Left renal pelvis (tissue), 4 donors: Measurements from ENCODE around the gene NALCN. TPM values are rescaled to one million over a fixed set of nuclear protein-coding genes. Genes with fewer than 3 reads are reported as not detected.

Source experiments
- DNase-seq, 4 donors: peaks; one replicate each; pipeline ENCODE4 v3.0.0-alpha.2; 2013; ENCODE audit warnings: low read depth in 4 of 4, low spot score in 3 of 4
- polyA plus RNA-seq, 4 donors: library from polyadenylated mRNA; unstranded; fragments of 120-200 nt; gene quantifications; one replicate each; pipeline ENCODE4 v1.2.1, GENCODE V29; 2013; ENCODE audit not compliant: insufficient read length in 4 of 4

The NALCN gene
- polyA plus RNA-seq, 4 donors: 1.2 to 2.2 (median 1.5) TPM

- DNase-seq: no peak
Measured at GRCh38 chr13:101053301-101054093, 362.8 kb downstream of the NALCN start.

DNA sequence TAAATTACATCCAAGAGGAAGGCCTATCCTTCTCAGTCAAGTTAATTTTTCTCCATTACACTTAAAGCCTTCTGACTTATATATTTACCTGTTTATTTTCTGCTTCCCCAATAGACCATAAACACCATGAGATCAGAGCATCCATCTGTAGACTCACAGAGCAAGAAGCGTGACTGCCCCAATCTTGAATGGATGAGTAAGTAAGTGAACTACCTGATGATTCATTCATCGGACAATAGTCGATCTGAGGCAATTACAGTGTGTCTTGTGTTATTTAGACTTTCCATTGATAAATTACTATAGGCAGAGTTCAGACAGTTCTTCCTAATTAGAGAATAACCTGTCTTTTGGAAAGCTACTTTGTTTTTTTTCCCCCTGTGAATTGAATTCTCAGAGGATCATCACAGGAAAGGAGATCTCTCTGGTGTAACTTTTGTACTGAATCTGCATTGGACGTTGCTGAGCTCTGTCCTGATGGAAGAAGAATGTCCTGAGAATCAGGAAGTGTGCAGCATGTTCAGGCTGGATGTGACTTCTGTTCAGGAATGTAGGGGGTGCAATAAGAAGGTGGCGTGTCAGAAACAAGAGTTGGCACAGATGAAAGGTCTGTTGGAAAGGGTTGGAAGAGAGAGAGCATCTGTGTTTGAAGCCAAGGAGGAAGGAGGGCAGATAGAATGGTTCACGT is 367.0 kb downstream of the NALCN start:
- DNase-seq: no peak

GRCh38 chr13:101036546-101036945 is 379.8 kb downstream of the NALCN start:
- DNase-seq: no peak

DNA sequence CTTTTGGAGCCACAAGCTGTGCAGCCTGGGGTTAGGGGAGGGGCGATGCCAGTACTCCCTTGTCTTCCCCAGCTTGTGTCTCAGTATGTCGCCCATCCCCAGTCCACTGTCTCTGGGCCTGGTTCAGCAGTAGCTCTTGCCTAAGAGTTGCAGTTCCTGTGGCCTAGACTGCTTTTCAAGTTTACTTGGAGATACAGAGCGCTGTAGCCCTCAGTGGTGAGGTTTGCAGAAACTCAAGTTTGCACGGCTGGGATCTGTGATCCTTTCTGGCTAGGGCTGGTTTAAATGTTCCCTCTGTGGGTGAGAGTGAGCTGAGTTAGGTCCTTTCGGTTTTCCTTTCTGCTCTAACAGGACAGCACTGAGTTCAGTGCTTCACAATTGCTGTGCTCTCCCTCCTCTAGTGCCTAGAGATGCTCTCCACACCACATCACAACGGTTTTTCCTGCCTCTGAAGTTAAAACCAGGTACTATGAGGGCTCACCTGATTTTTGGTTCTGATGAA is 381.1 kb downstream of the NALCN start:
- DNase-seq: no peak

- DNase-seq: no peak
Measured at GRCh38 chr13:101026736-101027398, 389.4 kb downstream of the NALCN start.

DNA sequence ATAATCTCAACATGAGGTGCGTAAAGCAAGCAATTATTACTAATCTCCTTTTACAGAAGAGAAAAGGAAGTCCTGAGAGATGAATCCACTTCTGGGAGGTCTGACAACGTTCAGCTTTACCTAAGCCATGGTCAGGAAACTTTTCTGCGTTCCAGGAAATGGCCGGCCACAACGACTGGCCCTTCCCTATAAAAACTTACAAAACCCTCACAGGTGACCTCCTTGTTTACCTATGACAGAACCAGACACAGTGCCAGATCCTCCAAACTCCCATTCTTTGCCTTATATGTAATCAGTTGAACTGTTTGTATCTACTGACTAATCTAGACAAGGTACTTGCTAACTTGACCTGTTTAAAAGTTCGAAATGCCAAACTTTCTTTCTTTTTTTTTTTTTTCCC is 390.0 kb downstream of the NALCN start:
- DNase-seq: no peak

DNA sequence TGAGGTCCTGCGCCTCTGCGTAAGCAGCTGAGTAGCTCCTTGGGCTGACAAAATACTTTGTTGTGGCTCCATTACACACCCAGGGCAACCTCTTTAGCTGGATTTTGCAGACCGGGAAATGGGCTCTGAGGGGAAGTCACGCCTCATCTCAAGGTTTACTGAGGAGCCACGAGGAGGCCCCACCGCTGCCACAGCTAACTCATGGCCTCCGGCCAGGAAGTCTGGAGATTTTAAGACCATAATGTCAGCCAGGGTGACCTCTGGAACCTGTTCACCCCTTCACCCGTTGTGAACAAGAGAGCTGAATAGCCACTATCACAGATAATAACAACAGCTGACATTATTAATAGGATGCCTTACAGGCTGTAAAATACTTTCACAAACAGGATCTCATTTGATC is 390.4 kb downstream of the NALCN start:
- no peak for DNase-seq

DNA sequence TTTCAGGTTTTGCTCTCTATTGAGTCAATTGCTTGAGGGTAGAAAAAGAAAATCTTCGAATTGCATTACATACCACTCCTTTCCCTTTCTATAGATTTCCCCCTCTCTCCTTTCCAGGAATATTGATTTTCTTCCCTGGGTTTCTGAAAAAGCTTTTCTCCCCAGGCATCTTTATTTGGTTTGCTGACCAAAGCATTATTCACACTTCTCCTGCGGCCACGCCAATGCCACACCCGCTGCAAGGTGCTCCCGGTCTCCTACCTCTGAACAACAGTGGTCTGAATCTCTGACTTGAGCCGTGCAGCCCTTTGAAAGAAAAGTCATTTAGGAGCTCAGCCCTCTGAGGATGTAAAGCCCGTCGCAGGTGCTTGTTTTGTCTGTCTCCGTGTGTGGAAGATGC is 390.8 kb downstream of the NALCN start:
- no peak for DNase-seq

DNA sequence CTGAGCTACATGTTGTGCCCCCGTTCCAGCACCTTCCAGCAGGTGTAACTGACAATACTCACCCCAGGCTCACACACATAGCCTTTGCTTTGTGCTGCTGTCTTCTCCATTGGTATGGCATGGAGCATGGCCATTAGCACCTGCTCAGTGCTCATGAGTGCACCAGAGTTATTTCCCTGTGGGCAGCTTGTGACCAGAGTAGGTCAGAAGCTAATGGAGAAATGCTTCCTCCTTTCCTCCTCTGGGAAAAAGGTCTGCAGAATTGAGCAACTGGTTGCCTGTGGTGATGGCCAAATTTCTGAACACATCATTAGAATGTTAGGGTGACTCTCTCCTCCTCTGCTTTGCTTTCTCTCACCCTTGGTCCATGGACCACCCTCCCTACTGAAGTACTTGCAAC is 397.2 kb downstream of the NALCN start:
- DNase-seq: no peak

DNA sequence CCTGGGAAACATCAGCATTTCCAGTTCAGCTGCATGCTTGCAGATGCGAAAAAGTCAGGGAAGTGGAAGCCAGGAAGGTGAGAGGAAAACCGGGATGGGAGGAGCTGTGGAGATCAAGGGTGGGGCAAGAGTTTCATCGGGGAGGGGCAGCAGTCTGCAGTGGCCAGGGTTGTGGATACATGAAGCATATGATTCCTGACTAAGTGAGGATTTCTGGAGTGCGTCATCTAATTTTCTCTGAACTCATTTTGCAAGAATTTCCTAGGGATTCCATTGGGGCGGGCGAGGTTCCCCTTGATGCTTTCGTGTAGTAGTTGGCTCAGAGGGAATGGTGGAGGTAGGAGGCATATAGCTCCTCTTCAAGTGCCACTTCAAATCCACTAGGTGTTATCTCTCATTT is 397.6 kb downstream of the NALCN start:
- no peak for DNase-seq

DNA sequence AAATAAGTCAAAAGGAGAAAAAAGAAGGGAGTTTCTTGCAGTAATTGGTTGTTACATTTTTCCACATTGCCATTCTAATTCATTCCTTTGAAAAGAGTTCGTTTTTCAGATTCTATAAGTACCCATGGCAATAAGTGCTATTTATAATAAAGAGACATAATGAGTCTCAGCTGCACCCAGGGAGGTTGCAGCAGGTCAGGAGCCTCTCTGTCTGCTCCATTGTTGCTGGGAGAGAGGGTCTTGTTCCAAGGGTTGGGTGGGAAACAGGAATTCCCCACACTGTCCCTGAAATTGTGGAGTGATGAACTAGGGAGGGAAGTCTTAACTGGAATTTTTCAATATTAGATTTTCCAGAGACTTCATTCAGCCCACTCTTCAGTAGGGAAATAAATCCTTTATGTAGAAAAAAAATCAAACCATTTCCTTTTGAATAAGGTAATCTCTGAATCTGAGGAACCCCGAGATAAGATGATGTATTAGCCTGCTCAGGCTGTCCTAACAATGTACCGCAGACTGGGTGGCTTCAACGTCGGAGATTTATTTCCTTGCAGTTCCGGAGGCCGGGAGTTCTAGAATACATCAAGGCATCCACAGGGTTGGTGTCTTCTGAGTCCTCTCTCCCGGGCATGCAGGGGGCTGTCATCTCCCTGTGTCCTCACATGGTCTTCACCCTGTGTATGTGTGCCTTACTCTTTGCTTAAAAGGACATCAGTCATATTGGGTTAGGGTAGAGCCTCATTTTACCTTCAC is 399.0 kb downstream of the NALCN start:
- no peak for DNase-seq

- no peak for DNase-seq
Measured at GRCh38 chr13:101016475-101016874, 399.8 kb downstream of the NALCN start.

GRCh38 chr13:101013245-101013644 is 403.1 kb downstream of the NALCN start:
- no peak for DNase-seq

GRCh38 chr13:101010100-101010499 is 406.2 kb downstream of the NALCN start:
- DNase-seq: no peak

- no peak for DNase-seq
Measured at GRCh38 chr13:101007245-101007644, 409.1 kb downstream of the NALCN start.

Other genes starting within 250 kb of the NALCN start
- gene ITGBL1, start 36.2 kb upstream of the NALCN start, polyA plus RNA-seq: 10 to 100 TPM in 1 of 4 donors, 1 to 10 TPM in 2, under 1 TPM in 1; 0.73 to 14.9 (median 1.4) TPM